ENCODE results near the gene IFIH1. TPM values are rescaled to one million over a fixed set of nuclear protein-coding genes. Genes with fewer than 3 reads are reported as not detected.

The IFIH1 gene
- total and polyA plus RNA-seq, 2 of the 8 experiments (the other 6 are each of a cell fraction or from before 2014, with no cell fraction given) = 0.32 to 2.0 TPM

GRCh38 chr2:162291748-162292147 is 26.7 kb downstream of the IFIH1 start (continued):
- TF ChIP-seq, protein P1, sequence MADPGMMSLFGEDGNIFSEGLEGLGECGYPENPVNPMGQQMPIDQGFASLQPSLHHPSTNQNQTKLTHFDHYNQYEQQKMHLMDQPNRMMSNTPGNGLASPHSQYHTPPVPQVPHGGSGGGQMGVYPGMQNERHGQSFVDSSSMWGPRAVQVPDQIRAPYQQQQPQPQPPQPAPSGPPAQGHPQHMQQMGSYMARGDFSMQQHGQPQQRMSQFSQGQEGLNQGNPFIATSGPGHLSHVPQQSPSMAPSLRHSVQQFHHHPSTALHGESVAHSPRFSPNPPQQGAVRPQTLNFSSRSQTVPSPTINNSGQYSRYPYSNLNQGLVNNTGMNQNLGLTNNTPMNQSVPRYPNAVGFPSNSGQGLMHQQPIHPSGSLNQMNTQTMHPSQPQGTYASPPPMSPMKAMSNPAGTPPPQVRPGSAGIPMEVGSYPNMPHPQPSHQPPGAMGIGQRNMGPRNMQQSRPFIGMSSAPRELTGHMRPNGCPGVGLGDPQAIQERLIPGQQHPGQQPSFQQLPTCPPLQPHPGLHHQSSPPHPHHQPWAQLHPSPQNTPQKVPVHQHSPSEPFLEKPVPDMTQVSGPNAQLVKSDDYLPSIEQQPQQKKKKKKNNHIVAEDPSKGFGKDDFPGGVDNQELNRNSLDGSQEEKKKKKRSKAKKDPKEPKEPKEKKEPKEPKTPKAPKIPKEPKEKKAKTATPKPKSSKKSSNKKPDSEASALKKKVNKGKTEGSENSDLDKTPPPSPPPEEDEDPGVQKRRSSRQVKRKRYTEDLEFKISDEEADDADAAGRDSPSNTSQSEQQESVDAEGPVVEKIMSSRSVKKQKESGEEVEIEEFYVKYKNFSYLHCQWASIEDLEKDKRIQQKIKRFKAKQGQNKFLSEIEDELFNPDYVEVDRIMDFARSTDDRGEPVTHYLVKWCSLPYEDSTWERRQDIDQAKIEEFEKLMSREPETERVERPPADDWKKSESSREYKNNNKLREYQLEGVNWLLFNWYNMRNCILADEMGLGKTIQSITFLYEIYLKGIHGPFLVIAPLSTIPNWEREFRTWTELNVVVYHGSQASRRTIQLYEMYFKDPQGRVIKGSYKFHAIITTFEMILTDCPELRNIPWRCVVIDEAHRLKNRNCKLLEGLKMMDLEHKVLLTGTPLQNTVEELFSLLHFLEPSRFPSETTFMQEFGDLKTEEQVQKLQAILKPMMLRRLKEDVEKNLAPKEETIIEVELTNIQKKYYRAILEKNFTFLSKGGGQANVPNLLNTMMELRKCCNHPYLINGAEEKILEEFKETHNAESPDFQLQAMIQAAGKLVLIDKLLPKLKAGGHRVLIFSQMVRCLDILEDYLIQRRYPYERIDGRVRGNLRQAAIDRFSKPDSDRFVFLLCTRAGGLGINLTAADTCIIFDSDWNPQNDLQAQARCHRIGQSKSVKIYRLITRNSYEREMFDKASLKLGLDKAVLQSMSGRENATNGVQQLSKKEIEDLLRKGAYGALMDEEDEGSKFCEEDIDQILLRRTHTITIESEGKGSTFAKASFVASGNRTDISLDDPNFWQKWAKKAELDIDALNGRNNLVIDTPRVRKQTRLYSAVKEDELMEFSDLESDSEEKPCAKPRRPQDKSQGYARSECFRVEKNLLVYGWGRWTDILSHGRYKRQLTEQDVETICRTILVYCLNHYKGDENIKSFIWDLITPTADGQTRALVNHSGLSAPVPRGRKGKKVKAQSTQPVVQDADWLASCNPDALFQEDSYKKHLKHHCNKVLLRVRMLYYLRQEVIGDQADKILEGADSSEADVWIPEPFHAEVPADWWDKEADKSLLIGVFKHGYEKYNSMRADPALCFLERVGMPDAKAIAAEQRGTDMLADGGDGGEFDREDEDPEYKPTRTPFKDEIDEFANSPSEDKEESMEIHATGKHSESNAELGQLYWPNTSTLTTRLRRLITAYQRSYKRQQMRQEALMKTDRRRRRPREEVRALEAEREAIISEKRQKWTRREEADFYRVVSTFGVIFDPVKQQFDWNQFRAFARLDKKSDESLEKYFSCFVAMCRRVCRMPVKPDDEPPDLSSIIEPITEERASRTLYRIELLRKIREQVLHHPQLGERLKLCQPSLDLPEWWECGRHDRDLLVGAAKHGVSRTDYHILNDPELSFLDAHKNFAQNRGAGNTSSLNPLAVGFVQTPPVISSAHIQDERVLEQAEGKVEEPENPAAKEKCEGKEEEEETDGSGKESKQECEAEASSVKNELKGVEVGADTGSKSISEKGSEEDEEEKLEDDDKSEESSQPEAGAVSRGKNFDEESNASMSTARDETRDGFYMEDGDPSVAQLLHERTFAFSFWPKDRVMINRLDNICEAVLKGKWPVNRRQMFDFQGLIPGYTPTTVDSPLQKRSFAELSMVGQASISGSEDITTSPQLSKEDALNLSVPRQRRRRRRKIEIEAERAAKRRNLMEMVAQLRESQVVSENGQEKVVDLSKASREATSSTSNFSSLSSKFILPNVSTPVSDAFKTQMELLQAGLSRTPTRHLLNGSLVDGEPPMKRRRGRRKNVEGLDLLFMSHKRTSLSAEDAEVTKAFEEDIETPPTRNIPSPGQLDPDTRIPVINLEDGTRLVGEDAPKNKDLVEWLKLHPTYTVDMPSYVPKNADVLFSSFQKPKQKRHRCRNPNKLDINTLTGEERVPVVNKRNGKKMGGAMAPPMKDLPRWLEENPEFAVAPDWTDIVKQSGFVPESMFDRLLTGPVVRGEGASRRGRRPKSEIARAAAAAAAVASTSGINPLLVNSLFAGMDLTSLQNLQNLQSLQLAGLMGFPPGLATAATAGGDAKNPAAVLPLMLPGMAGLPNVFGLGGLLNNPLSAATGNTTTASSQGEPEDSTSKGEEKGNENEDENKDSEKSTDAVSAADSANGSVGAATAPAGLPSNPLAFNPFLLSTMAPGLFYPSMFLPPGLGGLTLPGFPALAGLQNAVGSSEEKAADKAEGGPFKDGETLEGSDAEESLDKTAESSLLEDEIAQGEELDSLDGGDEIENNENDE (IDR thresholded peaks at IDR 0.05; ENCODE audit: insufficient replicate concordance, low read length) = no peak
- TF ChIP-seq TBP (IDR thresholded peaks at IDR 0.05; ENCODE audit: low read depth, low read length) (no peak), ASH2L (IDR thresholded peaks at IDR 0.05; ENCODE audit: low read length) (no peak), CTBP2 (IDR thresholded peaks at IDR 0.05; ENCODE audit: borderline replicate concordance, insufficient read depth, insufficient read length, low read length) (no peak), RAD21 (IDR thresholded peaks at IDR 0.05 in 1 of 2, conservative IDR thresholded peaks at IDR 0.05 in 1 of 2; ENCODE audit: low read depth in 2 of 2, low read length in 2 of 2) (no peak), ATF2 (IDR thresholded peaks at IDR 0.05; ENCODE audit: low read length) (no peak), SIRT6 (IDR thresholded peaks at IDR 0.05; ENCODE audit: low read length) (no peak), SP4 (IDR thresholded peaks at IDR 0.05; ENCODE audit: low read length) (no peak)
- TF ChIP-seq, protein P2, sequence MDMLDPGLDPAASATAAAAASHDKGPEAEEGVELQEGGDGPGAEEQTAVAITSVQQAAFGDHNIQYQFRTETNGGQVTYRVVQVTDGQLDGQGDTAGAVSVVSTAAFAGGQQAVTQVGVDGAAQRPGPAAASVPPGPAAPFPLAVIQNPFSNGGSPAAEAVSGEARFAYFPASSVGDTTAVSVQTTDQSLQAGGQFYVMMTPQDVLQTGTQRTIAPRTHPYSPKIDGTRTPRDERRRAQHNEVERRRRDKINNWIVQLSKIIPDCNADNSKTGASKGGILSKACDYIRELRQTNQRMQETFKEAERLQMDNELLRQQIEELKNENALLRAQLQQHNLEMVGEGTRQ (IDR thresholded peaks at IDR 0.05; ENCODE audit: low read length) = no peak

Data from H1 (cell line).